AG10803 (cell line): ENCODE results near the gene SLC44A1.

Experiments
- DNase-seq: peaks from one replicate; pipeline ENCODE4 v3.0.0; 2010; ENCODE audit warnings: low read depth
- H3K4me3 ChIP-seq: 2 replicates; pipeline ENCODE4 v1.5.1; 2011; ENCODE audit warnings: mild to moderate bottlenecking, low read length, control low read depth
- TF ChIP-seq, protein P1 (sequence below): conservative IDR thresholded peaks from 2 replicates; pipeline ENCODE4 v1.5.1; 2011; ENCODE audit warnings: mild to moderate bottlenecking, low read length, control low read depth, inconsistent platforms

Gene SLC44A1

DNA sequence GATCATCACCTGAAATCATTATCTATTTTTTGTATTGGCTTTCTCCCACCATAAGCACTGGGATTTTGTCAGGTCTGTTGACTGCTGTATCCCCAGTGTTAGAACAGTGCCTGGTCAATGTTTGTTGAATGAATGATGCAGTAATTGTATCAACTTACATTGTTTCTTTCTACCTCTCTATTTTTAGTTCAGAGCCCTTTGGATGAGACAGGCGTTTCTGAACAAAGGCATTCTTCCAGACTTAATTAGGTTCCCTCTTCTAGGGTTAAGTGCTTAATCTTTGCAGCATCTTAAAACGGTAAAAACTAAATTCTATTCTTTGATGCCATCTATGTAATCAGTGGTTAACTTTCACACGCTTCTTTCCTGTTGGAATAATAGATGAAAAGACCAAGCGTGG is 26.3 kb downstream of the SLC44A1 start:
- H3K4me3 ChIP-seq = no peak overlapping the region
- no peak for DNase-seq
- TF ChIP-seq, protein P1, sequence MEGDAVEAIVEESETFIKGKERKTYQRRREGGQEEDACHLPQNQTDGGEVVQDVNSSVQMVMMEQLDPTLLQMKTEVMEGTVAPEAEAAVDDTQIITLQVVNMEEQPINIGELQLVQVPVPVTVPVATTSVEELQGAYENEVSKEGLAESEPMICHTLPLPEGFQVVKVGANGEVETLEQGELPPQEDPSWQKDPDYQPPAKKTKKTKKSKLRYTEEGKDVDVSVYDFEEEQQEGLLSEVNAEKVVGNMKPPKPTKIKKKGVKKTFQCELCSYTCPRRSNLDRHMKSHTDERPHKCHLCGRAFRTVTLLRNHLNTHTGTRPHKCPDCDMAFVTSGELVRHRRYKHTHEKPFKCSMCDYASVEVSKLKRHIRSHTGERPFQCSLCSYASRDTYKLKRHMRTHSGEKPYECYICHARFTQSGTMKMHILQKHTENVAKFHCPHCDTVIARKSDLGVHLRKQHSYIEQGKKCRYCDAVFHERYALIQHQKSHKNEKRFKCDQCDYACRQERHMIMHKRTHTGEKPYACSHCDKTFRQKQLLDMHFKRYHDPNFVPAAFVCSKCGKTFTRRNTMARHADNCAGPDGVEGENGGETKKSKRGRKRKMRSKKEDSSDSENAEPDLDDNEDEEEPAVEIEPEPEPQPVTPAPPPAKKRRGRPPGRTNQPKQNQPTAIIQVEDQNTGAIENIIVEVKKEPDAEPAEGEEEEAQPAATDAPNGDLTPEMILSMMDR = no peak

DNA sequence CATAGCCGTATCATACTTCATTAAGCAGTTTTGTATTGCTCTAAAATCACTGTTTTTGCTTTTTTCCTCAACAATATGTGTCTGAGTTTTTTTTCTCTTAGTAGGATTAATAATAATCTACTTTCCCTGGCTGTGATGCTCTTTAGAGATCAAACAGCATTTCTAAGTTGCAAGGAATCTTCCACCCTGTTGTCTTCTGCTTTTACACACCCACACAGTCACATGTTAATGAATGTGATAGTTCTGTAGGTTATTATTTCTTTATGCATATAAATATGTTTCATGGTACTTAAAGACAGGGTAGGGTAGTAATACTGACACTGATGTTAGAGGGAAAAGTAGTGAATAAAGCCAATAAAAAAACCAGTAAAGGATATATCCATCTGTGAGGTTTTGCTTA is 29.3 kb downstream of the SLC44A1 start:
- no peak for DNase-seq
- H3K4me3 ChIP-seq = no peak overlapping the region
- TF ChIP-seq, protein P1 = no peak

DNA sequence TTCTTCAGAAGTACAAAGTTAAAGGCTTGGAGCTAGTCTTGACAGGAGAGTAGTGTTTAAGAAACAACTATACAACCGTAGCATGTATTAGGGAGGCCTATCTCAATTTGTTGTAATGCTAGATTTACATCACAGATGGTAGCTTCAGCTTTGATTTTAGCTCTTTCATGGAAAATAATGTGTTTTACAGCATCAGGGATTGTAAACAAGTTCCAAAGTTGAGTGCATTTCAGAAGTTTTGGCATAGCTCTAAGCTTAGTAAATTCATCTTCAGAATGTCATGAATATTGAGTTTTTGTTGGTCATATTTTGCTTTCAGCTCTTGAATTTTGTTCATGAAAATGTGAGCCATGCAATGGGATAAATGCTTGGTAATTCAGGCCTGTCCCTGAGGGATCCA is 30.7 kb downstream of the SLC44A1 start:
- no peak overlapping the region for H3K4me3 ChIP-seq
- TF ChIP-seq, protein P1 = no peak
- no peak for DNase-seq

DNA sequence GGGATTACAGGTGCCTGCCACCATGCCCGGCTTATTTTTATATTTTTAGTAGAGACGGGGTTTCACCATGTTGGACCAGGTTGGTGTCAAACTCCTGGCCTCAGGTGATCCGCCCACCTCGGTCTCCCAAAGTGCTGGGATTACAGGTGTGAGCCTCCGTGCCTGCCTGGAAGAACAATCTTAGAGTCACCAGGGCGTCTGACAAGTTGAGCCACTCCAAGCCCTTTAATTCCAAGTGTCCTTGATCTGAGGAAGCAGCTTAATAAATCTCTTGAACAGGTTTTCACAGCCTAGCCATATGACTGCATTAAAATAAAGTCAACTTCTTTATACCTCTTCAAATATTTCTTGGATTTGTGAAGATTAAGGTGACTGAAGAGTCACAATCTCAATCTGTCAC is 31.5 kb downstream of the SLC44A1 start:
- TF ChIP-seq, protein P1 = no peak
- H3K4me3 ChIP-seq = no peak overlapping the region
- no peak for DNase-seq

DNA sequence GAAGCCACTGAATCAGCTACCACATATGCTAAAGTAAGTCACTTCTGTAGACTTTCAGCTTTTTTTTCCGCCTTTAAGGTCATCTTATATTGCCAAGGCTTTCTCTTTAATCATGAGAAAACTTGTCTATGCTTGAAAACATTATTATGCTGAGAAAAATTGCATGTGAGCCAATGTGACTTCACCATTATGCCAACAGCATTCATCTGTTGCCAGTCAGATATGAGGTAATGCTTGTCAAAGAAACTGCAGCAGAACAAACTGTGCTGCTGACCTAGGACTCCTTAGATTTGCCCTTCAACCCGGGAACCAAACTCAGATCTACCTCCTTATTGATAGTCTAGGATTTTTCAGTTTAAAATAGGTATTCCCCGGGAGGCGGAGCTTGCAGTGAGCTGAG is 34.3 kb downstream of the SLC44A1 start:
- TF ChIP-seq, protein P1 = no peak
- no peak overlapping the region for H3K4me3 ChIP-seq
- DNase-seq = no peak

DNA sequence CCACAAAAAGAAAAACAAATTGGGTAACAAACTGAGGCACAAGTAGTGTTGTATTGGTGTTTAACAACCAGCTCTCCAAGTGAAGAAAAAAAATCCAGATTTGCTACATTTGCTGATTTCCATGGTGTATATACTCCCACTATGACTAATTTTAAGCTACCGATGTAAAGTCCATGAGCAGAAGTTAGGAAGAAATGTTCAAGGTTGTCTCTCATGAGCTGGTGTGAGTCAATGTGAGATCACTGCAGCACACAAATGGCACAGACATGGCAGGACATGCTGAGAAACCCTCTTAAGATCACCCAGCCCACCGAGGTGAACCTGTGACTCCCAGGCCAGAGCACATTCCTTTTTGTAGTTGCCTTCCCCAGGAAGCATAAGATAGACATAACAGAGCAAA is 36.2 kb downstream of the SLC44A1 start:
- TF ChIP-seq, protein P1 = no peak
- no peak for DNase-seq
- no peak overlapping the region for H3K4me3 ChIP-seq

DNA sequence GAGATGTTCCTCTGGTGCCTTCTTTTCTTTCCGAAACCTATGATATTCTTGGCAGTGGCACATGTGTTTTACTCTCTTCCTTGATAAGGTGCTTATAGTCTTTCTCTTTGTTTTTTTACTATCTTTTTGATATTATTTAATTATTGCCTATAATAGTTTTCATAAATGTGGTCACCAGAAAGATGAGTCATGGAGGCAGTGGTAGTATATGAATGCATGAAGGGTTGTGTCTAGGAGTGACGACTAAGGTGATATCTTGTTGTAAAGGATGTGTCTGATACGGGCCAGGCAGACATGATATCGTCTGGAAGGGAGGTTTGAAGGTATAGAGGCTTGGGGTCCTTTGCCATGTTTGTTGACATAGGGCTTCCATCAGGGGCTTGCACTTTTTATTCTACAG is 36.8 kb downstream of the SLC44A1 start:
- H3K4me3 ChIP-seq = no peak overlapping the region
- TF ChIP-seq, protein P1 = no peak
- DNase-seq = no peak
